GM12878 (cell line): Measurements from ENCODE around the gene AGK. TPM values are rescaled to one million over a fixed set of nuclear protein-coding genes. Genes with fewer than 3 reads are reported as not detected.

Experiments
- ATAC-seq: fragments of 200-7000 bp; cut with Tn5 transposase; 3 replicates; pipeline ENCODE4 v1.9.1; 2020; ENCODE audit warnings: mild to moderate bottlenecking, moderate library complexity
- BruUV-seq: library from RNA; stranded (reverse); fragments of 400-500 nt; replicated peaks from 2 replicates; lab custom pipeline; 2021; lab: Mats Ljungman, UMichigan
- CTCF ChIA-PET: fragments of 300-600 bp; sonication (Branson Sonifier 250); formaldehyde crosslinking; extraction: SDS; loops from one replicate; lab custom pipeline; 2021; ENCODE audit warnings: inconsistent platforms; lab: Yijun Ruan, JAX
- POLR2A ChIA-PET: fragments of 350-600 bp; formaldehyde crosslinking; extraction: SDS; loops from one replicate; lab custom pipeline; 2021; ENCODE audit warnings: inconsistent platforms; lab: Charles Lee
- RAD21 ChIA-PET: fragments of 300-600 bp; sonication (Branson Sonifier 250); formaldehyde crosslinking; loops from one replicate; lab custom pipeline; 2023; ENCODE audit warnings: antibody characterized with exemption; ENCODE audit not compliant: unreplicated experiment; lab: Charles Lee
- SMC1A ChIA-PET: fragments of 300-600 bp; sonication (Branson Sonifier 250); formaldehyde crosslinking; loops from one replicate; lab custom pipeline; 2023; ENCODE audit not compliant: unreplicated experiment, uncharacterized antibody; lab: Charles Lee
- DNase-seq: peaks from one replicate; pipeline ENCODE4 v3.0.0-alpha.2; 2011; ENCODE audit warnings: low read depth, low spot score
- FAIRE-seq: peaks from 3 replicates; lab custom pipeline; 2011; peaks lifted over from hg19 to GRCh38; lab: Jason Lieb, UNC
- H2AFZ ChIP-seq: 2 replicates; pipeline ENCODE4 v1.6.0; 2011; ENCODE audit warnings: low read depth, low read length, control low read depth; ENCODE audit not compliant: control insufficient read depth
- H3K27ac ChIP-seq: 2 replicates; pipeline ENCODE4 v1.5.1; 2011; ENCODE audit warnings: control low read depth; ENCODE audit not compliant: control insufficient read depth, insufficient read depth
- H3K27me3 ChIP-seq, 2 experiments: replicated peaks in 1 of 2; 2 replicates each; pipeline versions ENCODE4 v1.6.0 to v1.6.1; 2011; ENCODE audit warnings: low read length in 1 of 2; ENCODE audit not compliant: control insufficient read depth in 2 of 2, insufficient read depth in 2 of 2
- H3K36me3 ChIP-seq, 2 experiments: 2 replicates each; pipeline ENCODE4 v1.5.1; 2011; ENCODE audit warnings: low read length in 1 of 2; ENCODE audit not compliant: control insufficient read depth in 2 of 2, insufficient read depth in 2 of 2
- H3K4me1 ChIP-seq: 2 replicates; pipeline ENCODE4 v1.6.1; 2011; ENCODE audit warnings: mild to moderate bottlenecking, low read length, moderate library complexity, mixed read lengths; ENCODE audit not compliant: control insufficient read depth, insufficient read depth
- H3K4me2 ChIP-seq: 2 replicates; pipeline ENCODE4 v1.6.0; 2011; ENCODE audit warnings: control low read depth; ENCODE audit not compliant: control insufficient read depth, insufficient read depth
- H3K4me3 ChIP-seq: fragments of 200-600 bp; sonication (generic); 2 replicates; pipeline ENCODE4 v1.5.1; 2016
- H3K79me2 ChIP-seq: 2 replicates; pipeline ENCODE4 v1.6.0; 2011; ENCODE audit warnings: low read length; ENCODE audit not compliant: control insufficient read depth, insufficient read depth
- H3K9ac ChIP-seq: 2 replicates; pipeline ENCODE4 v1.8.0; 2011; ENCODE audit warnings: low read length, control low read depth, mixed read lengths; ENCODE audit not compliant: control insufficient read depth, insufficient read depth
- H3K9me3 ChIP-seq: replicated peaks from 3 replicates; pipeline ENCODE4 v1.5.1; 2011; ENCODE audit warnings: mild to moderate bottlenecking, low read length; ENCODE audit not compliant: control insufficient read depth, insufficient read depth
- H4K20me1 ChIP-seq: 2 replicates; pipeline ENCODE4 v1.6.0; 2011; ENCODE audit not compliant: control insufficient read depth, insufficient read depth
- DPF2 ChIP-seq: fragments of 450-650 bp; IDR thresholded peaks from 2 replicates; pipeline ENCODE4 v1.6.1; 2017; ENCODE audit warnings: mild to moderate bottlenecking
- ESRRA ChIP-seq: IDR thresholded peaks from 2 replicates; pipeline ENCODE4 v1.6.1; 2012; ENCODE audit warnings: mild to moderate bottlenecking, low read length, improper control_type of control experiment
- GABPA ChIP-seq: IDR thresholded peaks from 2 replicates; pipeline ENCODE4 v1.6.1; 2014; ENCODE audit warnings: antibody characterized with exemption, low read depth, mild to moderate bottlenecking, inconsistent platforms
- HDAC2 ChIP-seq: fragments of 200-600 bp; sonication (generic); IDR thresholded peaks from 2 replicates; pipeline ENCODE4 v1.6.1; 2017
- JUNB ChIP-seq: IDR thresholded peaks from 2 replicates; pipeline ENCODE4 v1.6.1; 2016; ENCODE audit warnings: antibody characterized with exemption, mild to moderate bottlenecking
- MTA2 ChIP-seq: fragments of 450-650 bp; IDR thresholded peaks from 2 replicates; pipeline ENCODE4 v1.6.1; 2016; ENCODE audit warnings: low read depth, mild to moderate bottlenecking, moderate library complexity
- SMARCA5 ChIP-seq: fragments of 450-650 bp; IDR thresholded peaks from 2 replicates; pipeline ENCODE4 v1.6.1; 2017; ENCODE audit warnings: mild to moderate bottlenecking
- ZNF274 ChIP-seq: IDR thresholded peaks from one replicate; pipeline ENCODE4 v1.8.0; 2011; ENCODE audit not compliant: insufficient read length, insufficient read depth
- WGBS: methylation state at CpG from one replicate; pipeline ENCODE4 v1.1.6; 2016; ENCODE audit warnings: low lambda C conversion rate; ENCODE audit not compliant: insufficient replicate concordance, insufficient coverage; ENCODE audit errors: missing lambda C conversion rate; 5-methylcytosine and 5-hydroxymethylcytosine counted together
- in situ Hi-C: fragments of 300-500 bp; cut with MboI; formaldehyde crosslinking; loops from 9 replicates; pipeline ENCODE4 v1.14.3; 2018; ENCODE audit warnings: mixed read lengths
- intact Hi-C: fragments of 100-400 bp; cut with micrococcal nuclease; formaldehyde crosslinking; loops from one replicate; pipeline ENCODE4 v1.14.2; 2022; ENCODE audit not compliant: unreplicated experiment
- polyA plus RNA-seq, 11 experiments: library from polyadenylated mRNA; depleted of rRNA in 4 of 11; unstranded in 6 of 11; stranded (reverse) in 5 of 11; fragments of >200 nt; fragmentation: Nextera tagmentation in 4 of 11; fragmentation: Illumina TruSeq in 1 of 11; extraction: Ambion mirVana in 4 of 11; extraction: Trizol in 1 of 11; gene quantifications; 1 replicate in 1 of 11; 2 replicates in 10 of 11; pipeline versions ENCODE4 v1.2.1 to v1.2.3, GENCODE V29; 2011 to 2016; ENCODE audit warnings: inconsistent platforms in 2 of 11, missing spikeins in 2 of 11, low read depth in 1 of 11
- total RNA-seq, 4 experiments: library from RNA; depleted of rRNA in 3 of 4; stranded (reverse); fragments of >200 nt in 3 of 4; fragmentation: Illumina TruSeq in 1 of 4; extraction: Trizol in 1 of 4; gene quantifications; 2 replicates each; pipeline versions ENCODE4 v1.2.1 to v1.2.3, GENCODE V29; 2013 to 2021

The AGK gene
- total and polyA plus RNA-seq, 10 of the 15 experiments (the other 5 are each of a cell fraction or from before 2014, with no cell fraction given) = 32.5 to 85.6 (median 47.8) TPM

DNA sequence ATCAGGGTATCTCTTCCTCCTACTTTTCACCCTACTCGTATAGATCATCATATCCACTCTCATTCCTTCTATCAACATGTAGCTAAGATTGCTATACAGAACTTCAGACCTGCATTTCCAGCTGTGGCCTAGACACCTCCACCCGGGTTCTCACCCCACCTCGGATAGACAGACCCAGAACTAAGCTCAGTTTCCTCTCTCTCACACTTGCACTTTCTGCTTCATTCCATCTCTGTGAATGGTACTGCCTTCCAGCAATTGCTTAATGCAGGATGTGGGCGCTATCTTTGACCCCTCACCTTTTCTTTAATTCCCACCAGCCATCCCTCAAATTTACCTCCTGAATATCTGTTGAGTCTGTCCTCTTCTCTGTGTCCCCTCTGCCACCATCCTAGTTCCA lies 35.7 kb downstream of the AGK start:
- intact Hi-C loops = loop anchor here (5.0 kb wide), 1 partner anchor 35 kb away; the partner anchor contains the start of gene AGK

DNA sequence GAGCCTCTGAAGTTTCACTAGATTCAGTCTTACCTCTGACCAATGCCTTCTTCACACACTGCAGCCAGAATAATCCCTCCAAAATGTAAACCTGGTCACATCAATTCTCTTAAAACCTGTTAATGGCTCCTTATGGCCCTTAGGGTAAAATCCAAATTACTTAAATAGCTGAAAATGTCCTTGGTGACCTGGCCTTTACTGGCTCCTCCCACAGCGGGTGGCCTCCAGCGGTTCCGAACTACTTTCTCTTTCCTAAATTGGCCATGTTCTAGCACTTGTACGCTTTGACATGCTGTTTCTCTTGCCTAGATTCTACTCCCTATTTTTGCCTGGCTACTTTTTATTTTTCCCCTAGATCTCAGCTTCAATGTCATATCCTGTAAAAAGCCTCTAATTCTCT lies 36.1 kb downstream of the AGK start:
- ChIA-PET SMC1A (interaction anchor here (1.3 kb wide), 1 partner anchor 151 kb away, joined by 3 read pairs; the partner anchor contains the start of gene SSBP1), RAD21 (no interaction called here), POLR2A (no interaction called here), CTCF (no interaction called here)
- no peak for ATAC-seq
- FAIRE-seq = peak; percentile 49
- Histone ChIP-seq H3K4me2 (no peak overlapping the region), H4K20me1 (no peaks in the 10 kb centered on the region), H3K27me3 (no peaks in the 10 kb centered on the region), H3K4me3 (no peak overlapping the region), H3K9ac (no peak overlapping the region), H3K27ac (no peak overlapping the region; the same call in 1 of the 2 replicates), H3K36me3 (no peaks in the 10 kb centered on the region; a peak in 1 of 4 replicates), H3K4me1 (no peaks in the 10 kb centered on the region), H2AFZ (no peak overlapping the region), H3K79me2 (no peaks in the 10 kb centered on the region; the same call in none of the 2 replicates), H3K9me3 (peaks cover 7% of the 10 kb centered on the region; the same call in 2 of the 3 replicates)
- 100% methylated on average over 4 of the region's 4 CpGs for WGBS
- intact Hi-C loops (loop anchor here (5.0 kb wide), 1 partner anchor 35 kb away; the partner anchor contains the start of gene AGK), in situ Hi-C loops (no loop called here)
- TF ChIP-seq MTA2 = no peak
- DNase-seq = no peak
- BruUV-seq = no TSS peak

More for the DNA sequence above, 35.7 kb downstream of the AGK start:
- TF ChIP-seq HDAC2 (no peak), DPF2 (no peak), ZNF274 (no peak), ESRRA (no peak), SMARCA5 (no peak), JUNB (no peak), GABPA (no peak)
- Histone ChIP-seq H3K36me3 (peaks cover 0 to 2% of the 10 kb centered on the region in 2 experiments; a peak in 2 of 4 replicates), H3K27ac (peak overlapping the region; percentile 64), H2AFZ (no peak overlapping the region), H3K79me2 (no peaks in the 10 kb centered on the region; the same call in none of the 2 replicates), H3K27me3 (no peaks in the 10 kb centered on the region), H3K9me3 (peaks cover 9% of the 10 kb centered on the region; the same call in 2 of the 3 replicates), H4K20me1 (no peaks in the 10 kb centered on the region), H3K4me1 (no peaks in the 10 kb centered on the region), H3K4me3 (no peak overlapping the region), H3K9ac (no peak overlapping the region), H3K4me2 (no peak overlapping the region)
- ChIA-PET CTCF (interaction anchor here (2.3 kb wide), 1 partner anchor 28 kb away, joined by 6 read pairs; no protein-coding TSS in a partner anchor), SMC1A (interaction anchor here (1.3 kb wide), 1 partner anchor 151 kb away, joined by 3 read pairs; the partner anchor contains the start of gene SSBP1), RAD21 (no interaction called here), POLR2A (no interaction called here)
- no peak for DNase-seq
- in situ Hi-C loops = no loop called here
- no TSS peak for BruUV-seq
- 67% methylated on average over 4 of the region's 4 CpGs for WGBS
- ATAC-seq = no peak
- FAIRE-seq = peak; percentile 56
